Activated CD4-positive, CD25-positive, alpha-beta regulatory T cell treated with anti-CD3 and anti-CD28 coated beads, Interleukin-2, amount 50 U/mL, for 16 hours (primary cell): ENCODE measurements around the gene RHOG.
"Not testable (repeated sequence)": the region's sequence is repeated elsewhere in the genome, so short reads cannot be mapped to it uniquely, and the experiment has no call there.

Source experiments
- DNase-seq: peaks from one replicate; pipeline ENCODE4 v3.0.0-alpha.2; 2020; ENCODE audit warnings: low read depth, low spot score

The RHOG gene

GRCh38 chr11:3834349-3834663, 6.5 kb downstream of the RHOG start:
- DNase-seq = no peak

DNA sequence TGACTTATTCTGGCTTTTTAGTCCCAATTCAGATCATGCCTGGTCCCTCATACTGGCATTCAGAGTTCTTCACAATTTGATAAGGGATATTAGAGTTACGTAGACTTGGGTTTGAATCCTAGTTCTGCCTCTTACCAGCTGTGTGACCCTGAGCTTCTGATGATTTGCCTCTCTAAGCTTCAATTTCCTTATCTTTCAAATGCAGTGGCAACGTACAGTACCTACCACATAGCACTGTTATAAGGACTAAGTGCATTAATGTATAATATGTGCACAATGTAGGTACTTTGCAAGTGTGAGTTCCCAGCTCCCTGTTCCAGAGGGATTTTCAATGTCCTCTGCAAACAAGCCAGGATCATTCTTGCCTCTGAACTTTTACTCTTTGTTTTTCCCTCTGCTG, 7.3 kb downstream of the RHOG start:
- no peak for DNase-seq

GRCh38 chr11:3832816-3833215, 7.9 kb downstream of the RHOG start:
- DNase-seq = no peak

GRCh38 chr11:3831378-3832239, 9.2 kb downstream of the RHOG start:
- no peak for DNase-seq

- no peak for DNase-seq
Measured at GRCh38 chr11:3830730-3831129, 10.0 kb downstream of the RHOG start.

DNA sequence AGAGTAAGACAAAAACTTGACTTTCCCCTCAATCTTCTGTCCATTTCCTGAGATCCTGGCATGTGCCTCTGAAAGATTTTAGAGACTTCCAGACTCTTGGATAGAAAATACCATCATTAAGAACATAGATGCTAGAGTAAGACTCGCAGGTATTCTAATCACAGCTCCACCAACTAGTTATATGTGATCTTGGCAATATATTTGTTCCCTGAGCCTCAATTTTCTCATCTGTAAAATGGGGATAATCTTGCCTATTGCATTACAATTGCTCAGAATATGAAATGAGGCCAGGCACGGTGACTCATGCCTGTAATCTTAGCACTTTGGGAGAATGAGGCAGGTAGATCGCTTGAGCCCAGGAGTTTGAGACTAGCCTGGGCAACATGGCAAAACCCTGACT, 10.7 kb downstream of the RHOG start:
- no peak for DNase-seq

GRCh38 chr11:3827434-3828186, 13.1 kb downstream of the RHOG start:
- no peak for DNase-seq

DNA sequence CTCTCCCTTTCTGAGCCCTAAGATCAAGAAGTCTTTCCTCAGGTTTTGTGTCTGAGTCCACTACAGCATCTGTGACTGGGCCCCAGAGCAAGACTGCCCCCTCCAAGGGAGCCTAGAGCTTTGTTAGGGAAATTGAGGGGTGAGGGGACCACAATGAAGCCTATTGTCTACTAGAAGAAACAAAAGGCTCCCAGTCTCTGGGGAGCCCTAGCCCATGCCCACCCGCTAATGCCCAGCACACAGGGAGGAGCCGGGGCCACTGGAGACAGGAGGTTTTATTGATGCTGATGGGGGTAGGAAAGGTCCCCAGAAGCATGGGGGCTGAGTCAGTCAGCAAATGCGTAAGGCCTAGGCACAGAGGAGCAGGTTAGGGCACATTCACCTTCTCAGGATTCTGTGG, 14.0 kb downstream of the RHOG start:
- no peak for DNase-seq

DNA sequence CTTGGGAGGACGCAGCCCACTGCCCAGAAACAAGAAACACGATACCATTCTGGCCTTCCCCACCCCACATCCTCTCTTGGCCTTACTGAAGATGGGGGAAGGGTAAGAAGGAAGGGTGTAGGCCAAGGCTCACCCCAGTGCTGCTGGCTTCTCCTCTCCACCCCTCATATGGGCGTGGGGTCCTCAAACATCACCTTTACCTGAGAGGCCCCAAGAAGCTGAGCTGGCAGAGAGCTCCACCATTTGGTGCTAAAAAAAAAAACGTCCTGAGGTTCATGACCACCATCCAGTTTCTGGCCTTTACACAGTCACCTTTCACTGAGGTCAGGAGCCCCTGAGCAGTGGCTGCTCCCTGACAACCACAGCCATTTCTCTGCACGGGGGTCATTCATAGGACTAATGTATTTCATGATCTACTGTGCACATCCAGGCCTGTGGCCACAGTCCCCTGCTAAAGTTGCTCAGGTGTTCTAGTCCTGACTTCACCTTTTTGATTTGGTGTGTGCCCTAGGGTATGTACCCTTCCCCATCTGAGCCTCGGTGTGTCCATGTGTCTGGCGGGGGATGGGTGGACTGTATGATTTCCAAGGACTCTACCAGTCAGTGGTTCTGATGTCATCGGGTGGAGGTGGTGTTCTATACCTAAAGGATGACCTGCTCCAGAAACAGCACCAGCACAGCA, 15.1 kb downstream of the RHOG start:
- no peak for DNase-seq

- peak; percentile 65 for DNase-seq
Measured at GRCh38 chr11:3824714-3825472, 15.9 kb downstream of the RHOG start.

GRCh38 chr11:3823762-3824506, 16.8 kb downstream of the RHOG start:
- DNase-seq = no peak

DNA sequence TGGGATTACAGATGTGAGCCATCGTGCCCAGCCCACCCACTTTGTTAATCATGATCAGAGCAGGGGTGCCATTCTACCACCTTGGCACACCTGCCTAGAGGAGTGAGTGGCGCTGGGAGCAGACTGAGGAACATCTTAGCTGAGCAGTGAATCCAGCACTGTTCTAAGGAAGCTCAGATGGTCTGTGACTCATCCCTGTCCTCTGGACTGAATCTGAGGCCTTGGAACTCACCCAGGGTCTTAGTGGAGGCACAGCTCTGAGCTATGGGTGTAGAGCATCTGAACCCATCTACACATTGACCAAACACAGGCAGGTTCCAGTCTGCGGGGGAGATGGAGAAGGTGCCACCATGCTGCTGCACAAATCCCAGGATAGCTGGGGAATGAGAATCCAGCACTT, 17.5 kb downstream of the RHOG start:
- DNase-seq = no peak

DNA sequence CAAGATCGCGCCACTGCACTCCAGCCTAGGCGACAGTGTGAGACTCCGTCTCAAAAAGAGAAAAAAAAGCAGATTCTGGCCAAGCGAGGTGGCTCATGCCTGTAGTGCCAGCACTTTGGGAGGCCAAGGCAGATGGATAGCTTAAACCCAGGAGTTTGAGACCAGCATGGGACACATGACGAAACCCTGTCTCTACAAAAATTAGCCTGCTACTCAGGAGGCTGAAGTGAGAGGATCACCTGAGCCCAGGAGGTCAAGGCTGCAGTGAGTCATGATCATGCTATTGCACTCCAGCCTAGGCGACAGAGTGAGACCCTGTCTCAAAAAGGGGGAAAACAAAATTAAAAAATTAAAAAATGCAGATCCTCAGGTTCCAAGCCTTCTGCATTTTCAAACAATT, 18.4 kb downstream of the RHOG start:
- DNase-seq = no peak

DNA sequence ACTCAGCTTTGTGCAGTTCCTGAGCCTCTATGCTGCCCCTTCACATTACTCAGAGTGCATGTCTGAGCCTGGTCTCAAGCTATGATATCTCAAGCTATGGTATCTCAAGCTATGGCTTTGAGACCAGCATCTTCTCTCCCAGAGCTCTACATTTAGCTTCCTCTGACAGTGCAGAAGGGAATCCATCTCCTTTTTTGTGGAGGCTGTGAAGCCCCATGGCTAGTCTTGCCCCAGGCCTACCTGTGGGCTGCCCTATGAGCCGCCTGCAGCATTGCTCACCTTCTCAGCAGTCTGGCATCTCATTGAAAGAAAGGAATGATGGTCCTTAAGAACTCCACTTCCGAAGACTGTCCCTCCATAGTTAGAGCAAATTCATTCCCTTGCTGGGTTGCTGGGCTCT, 19.8 kb downstream of the RHOG start:
- no peak for DNase-seq

DNA sequence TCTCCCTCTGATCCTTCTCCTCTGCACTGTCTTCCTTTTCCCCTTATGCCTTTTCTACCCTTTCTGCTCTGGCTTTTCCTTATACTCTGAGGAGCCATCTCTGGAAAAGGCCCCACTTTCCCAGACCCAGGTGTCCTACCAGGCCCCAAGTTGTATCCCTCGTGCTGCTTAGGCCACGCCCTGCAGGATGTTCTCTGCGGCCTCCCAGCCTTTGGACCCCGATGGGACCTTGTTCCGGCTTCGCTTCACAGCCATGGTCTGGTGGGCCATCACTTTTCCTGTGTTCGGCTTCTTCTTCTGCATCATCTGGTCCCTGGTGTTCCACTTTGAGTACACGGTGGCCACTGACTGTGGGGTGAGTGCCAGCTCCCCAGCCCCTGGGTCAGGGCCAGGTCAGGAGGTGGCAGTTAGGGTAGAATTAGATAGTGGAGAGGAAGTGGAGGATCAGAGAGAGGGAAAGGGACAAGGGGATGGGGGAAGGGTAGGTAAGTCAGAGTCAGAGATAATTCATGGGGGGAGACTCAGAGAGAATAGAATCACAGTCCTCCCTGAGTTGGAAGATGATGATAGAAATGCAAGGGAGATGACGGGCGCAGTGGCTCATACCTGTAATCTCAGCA, 23.5 kb downstream of the RHOG start:
- DNase-seq = no peak

- no peak for DNase-seq
Measured at GRCh38 chr11:3816673-3817072, 24.1 kb downstream of the RHOG start.

GRCh38 chr11:3815845-3816244, 24.9 kb downstream of the RHOG start:
- DNase-seq = no peak

DNA sequence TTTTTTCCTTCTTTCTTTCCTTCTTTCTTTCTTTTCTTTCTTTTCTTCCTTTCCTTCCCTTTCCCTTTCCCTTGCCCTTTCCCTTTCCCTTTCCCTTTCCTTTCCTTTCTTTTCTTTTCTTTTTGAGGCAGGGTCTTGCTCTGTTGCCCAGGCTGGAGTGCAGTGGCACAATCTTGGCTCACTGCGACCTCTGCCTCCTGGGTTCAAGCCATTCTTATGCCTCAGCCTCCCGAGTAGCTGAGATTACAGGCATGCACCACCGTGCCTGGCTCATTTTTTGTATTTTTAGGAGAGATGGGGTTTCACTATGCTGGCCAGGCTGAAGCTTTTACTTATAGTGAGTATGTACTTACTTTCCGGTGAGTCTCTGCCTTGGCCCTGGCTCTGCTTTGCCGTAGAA, 25.9 kb downstream of the RHOG start:
- not testable (repeated sequence) for DNase-seq

DNA sequence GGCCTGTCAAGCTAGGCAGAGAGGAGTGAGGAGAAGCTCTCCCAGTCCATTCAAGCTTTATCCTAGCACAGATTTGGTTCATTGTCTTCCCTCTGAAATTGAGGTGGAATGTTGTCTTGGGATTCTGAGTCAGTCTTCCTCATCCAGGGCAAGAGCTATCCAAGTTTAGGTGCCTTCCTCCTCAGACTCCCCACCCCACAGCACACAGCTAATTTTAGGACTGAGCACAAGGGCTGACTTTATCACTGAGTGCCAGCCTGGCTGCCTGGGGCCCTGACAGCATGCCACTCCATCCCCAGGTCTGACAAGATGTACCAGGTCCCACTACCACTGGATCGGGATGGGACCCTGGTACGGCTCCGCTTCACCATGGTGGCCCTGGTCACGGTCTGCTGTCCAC, 29.8 kb downstream of the RHOG start:
- DNase-seq = no peak

DNA sequence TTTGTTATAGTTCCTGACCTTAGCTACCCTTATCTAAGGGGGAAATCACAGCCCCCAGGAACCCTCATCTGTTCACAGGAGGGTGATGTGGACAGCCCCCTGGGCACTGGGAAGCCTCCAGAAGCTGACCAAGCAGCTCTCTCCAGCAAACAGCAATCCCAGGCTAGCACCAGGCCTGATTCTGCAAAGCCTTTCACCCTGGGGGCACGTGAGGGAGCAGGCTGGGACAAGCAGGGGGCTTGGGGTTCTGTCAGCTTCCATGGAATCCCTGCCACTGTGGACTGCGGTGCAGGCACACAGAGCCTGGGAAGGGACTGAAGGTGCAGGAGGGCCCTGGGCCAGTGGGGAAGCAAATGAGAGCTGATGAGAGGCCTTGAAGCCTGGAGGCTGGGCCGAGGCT, 30.3 kb downstream of the RHOG start:
- DNase-seq = no peak

GRCh38 chr11:3809624-3809928, 31.2 kb downstream of the RHOG start:
- no peak for DNase-seq
